ENCODE data around the gene EIF2S3. TPM values are rescaled to one million over a fixed set of nuclear protein-coding genes. Genes with fewer than 3 reads are reported as not detected.

EIF2S3 gene
- total and polyA plus RNA-seq, 9 donors = 121 to 384 (median 256) TPM

DNA sequence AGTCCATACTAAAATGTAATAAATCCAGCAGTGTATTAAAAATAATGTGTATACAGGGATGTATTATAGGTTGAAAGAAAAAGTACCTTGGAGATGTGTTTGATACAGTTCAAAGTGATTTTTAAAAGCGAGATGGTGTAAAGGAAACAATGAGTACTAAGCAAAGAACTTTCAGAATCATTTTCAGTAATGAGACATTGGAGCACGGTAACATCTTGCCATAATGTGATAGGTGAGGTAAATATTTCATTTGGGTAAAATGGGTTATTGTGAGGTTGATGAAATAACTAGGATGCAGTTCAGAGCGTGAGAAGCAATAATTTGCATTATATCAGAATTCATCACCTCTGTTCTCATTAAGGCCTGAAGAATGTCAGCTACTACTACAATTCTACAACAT, 25.9 kb downstream of the EIF2S3 start:
- Histone ChIP-seq H3K9me3 (no peaks in the 10 kb centered on the region), H3K4me1 (ENCODE audit: insufficient read depth) (no peaks in the 10 kb centered on the region), H3K4me3 (no peak overlapping the region), H3K27me3 (no peaks in the 10 kb centered on the region), H3K36me3 (no peaks in the 10 kb centered on the region), H3K27ac (no peak overlapping the region)
- TF ChIP-seq EP300 (IDR thresholded peaks at IDR 0.05) (no peak), POLR2A (IDR thresholded peaks at IDR 0.05) (no peak)
- WGBS, 3 donors = 67 to 79% (median 77%) methylated on average over 3 of the region's 3 CpGs
- intact Hi-C loops (cut with DNase I) = loop anchor here in 3 of 4 donors (10.0 kb wide), 2 partner anchors 164 to 174 kb away; no protein-coding TSS in a partner anchor
- no peak for DNase-seq

DNA sequence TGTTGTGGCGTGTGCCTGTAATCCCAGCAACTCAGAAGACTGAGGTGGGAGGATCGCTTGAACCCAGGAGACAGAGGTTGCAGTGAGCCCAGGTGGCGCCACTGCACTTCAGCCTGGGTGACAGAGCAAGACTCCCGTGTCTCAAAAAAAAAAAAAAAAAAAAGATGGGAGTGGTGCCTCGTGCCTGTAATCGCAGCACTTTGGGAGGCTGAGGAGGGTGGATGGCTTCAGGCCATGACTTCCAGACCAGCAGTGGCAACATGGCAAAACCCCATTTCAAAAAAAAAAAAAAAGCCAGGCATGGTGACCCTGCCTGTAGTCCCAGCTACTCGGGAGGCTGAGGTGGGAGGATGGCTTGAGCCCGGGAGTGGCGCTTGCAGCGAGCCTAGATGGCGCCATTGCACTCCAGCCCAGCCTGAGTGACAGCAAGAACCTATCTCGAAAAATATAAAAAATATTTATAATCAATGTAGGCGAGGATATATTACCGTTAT, 27.0 kb downstream of the EIF2S3 start:
- peak; percentile 43 to 74 (median 56) for DNase-seq
- WGBS, 3 donors = 16 to 24% (median 23%) methylated on average over 14 of the region's 14 CpGs
- TF ChIP-seq POLR2A (IDR thresholded peaks at IDR 0.05) (no peak), CTCF (IDR thresholded peaks at IDR 0.05) (no peak), EP300 (IDR thresholded peaks at IDR 0.05) (no peak)

DNA sequence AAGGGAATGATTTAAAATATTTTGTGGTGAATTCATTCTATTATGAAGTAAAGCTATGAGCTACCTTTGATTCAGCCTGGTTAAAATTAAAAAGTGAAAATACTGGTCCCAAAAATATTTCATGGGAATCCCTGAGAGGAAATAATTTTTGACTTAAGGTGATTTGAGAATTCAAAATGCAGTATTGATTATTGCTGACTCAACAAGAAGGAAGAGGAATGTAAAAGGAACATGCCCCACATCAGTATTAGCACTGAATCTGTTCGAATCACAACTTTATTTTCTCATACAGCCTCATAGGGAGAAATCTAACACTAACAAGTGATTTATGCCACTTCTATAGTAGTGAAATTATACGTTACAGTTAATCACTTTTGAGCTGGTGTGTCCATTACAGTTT, 27.7 kb downstream of the EIF2S3 start:
- intact Hi-C loops (cut with DNase I) = loop anchor here in 3 of 4 donors (10.0 kb wide), 2 partner anchors 162 to 172 kb away; no protein-coding TSS in a partner anchor
- Histone ChIP-seq H3K4me1 (ENCODE audit: insufficient read depth) (no peaks in the 10 kb centered on the region), H3K9me3 (no peaks in the 10 kb centered on the region), H3K36me3 (no peaks in the 10 kb centered on the region), H3K27ac (no peak overlapping the region), H3K27me3 (no peaks in the 10 kb centered on the region), H3K4me3 (no peak overlapping the region)
- no peak for TF ChIP-seq POLR2A (IDR thresholded peaks at IDR 0.05)
- TF ChIP-seq EP300 (IDR thresholded peaks at IDR 0.05) = no peak
- no peak for TF ChIP-seq CTCF (IDR thresholded peaks at IDR 0.05)
- DNase-seq = no peak
- 70 to 74% (median 73%) methylated on average over 2 of the region's 2 CpGs for WGBS, 3 donors

More for the DNA sequence above, 27.0 kb downstream of the EIF2S3 start:
- H3K36me3 ChIP-seq = no peaks in the 10 kb centered on the region
- intact Hi-C loops (cut with DNase I) = loop anchor here in 3 of 4 donors (10.0 kb wide), 2 partner anchors 163 to 173 kb away; no protein-coding TSS in a partner anchor
- H3K27ac ChIP-seq = no peak overlapping the region
- H3K4me3 ChIP-seq = no peak overlapping the region
- no peaks in the 10 kb centered on the region for H3K27me3 ChIP-seq
- H3K4me1 ChIP-seq (ENCODE audit: insufficient read depth) = no peaks in the 10 kb centered on the region
- no peaks in the 10 kb centered on the region for H3K9me3 ChIP-seq

DNA sequence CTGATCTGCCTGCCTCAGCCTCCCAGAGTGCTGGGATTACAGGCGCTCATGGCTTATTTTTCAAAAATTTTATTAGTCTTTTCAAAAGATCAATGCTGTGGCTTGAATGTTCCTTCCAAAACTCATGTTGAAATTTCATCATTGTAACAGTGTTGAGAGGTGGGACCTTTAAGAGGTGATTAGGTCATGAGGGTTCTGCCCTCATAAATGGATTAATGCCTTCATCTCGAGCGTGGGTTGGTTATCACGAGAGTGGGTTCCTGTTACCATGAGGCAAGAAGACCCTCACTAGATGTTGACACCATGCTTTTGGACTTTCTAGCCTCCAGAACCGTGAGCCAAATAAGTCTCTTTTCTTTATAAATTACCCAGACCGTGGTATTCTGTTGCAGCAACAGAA, 30.3 kb downstream of the EIF2S3 start:
- H3K27me3 ChIP-seq = no peaks in the 10 kb centered on the region
- H3K27ac ChIP-seq = no peak overlapping the region
- DNase-seq = no peak
- no peaks in the 10 kb centered on the region for H3K9me3 ChIP-seq
- intact Hi-C loops (cut with DNase I) = loop anchor here in 3 of 4 donors (10.0 kb wide), 2 partner anchors 160 to 170 kb away; no protein-coding TSS in a partner anchor
- H3K4me3 ChIP-seq = no peak overlapping the region
- TF ChIP-seq POLR2A (IDR thresholded peaks at IDR 0.05) (no peak), CTCF (IDR thresholded peaks at IDR 0.05) (no peak), EP300 (IDR thresholded peaks at IDR 0.05) (no peak)
- no peaks in the 10 kb centered on the region for H3K4me1 ChIP-seq (ENCODE audit: insufficient read depth)
- H3K36me3 ChIP-seq = no peaks in the 10 kb centered on the region
- WGBS, 3 donors = 76 to 82% (median 78%) methylated on average over 6 of the region's 6 CpGs

All from ovary (tissue), 9 donors.